IPS DF 6.9 (cell line): ENCODE measurements around the gene ZNF564.
"Not testable (repeated sequence)": the region's sequence is repeated elsewhere in the genome, so short reads cannot be mapped to it uniquely, and the experiment has no call there.

Experiments
- DNase-seq: peaks from one replicate; pipeline ENCODE4 v3.0.0-alpha.2; 2013; ENCODE audit warnings: low read depth, low spot score
- H3K27ac ChIP-seq: one replicate; pipeline ENCODE4 v1.5.1; 2013; ENCODE audit warnings: low read length, control low read depth
- H3K27me3 ChIP-seq: 2 replicates; pipeline ENCODE4 v1.6.1; 2013; ENCODE audit warnings: mild to moderate bottlenecking, low read length; ENCODE audit not compliant: control insufficient read depth, insufficient read depth
- H3K36me3 ChIP-seq: 2 replicates; pipeline ENCODE4 v1.6.1; 2013; ENCODE audit warnings: low read length; ENCODE audit not compliant: control insufficient read depth, insufficient read depth
- H3K4me1 ChIP-seq: 2 replicates; pipeline ENCODE4 v1.6.1; 2013; ENCODE audit warnings: low read length; ENCODE audit not compliant: control insufficient read depth, insufficient read depth
- H3K4me3 ChIP-seq: 2 replicates; pipeline ENCODE4 v1.5.1; 2013; ENCODE audit warnings: mild to moderate bottlenecking, low read length
- H3K9me3 ChIP-seq: 2 replicates; pipeline ENCODE4 v1.6.1; 2013; ENCODE audit warnings: low read length, inconsistent platforms; ENCODE audit not compliant: control insufficient read depth, insufficient read depth
- WGBS: extraction: QIAGEN DNeasy Blood & Tissue Kit; methylation state at CpG from one replicate; pipeline ENCODE4 v1.1.7; 2013; ENCODE audit warnings: mixed read lengths, missing lambda C conversion rate; ENCODE audit not compliant: insufficient read length, insufficient coverage; 5-methylcytosine and 5-hydroxymethylcytosine counted together

Gene ZNF564

GRCh38 chr19:12551060-12551832 lies at the start of gene ZNF564:
Gene ZNF564 (minus strand): TSS chr19:12551482. CDS start chr19:12551332, 150 bp downstream.
- no peaks in the 10 kb centered on the region for H3K9me3 ChIP-seq
- no peaks in the 10 kb centered on the region for H3K36me3 ChIP-seq
- DNase-seq, result peak; percentile 98
- no peak within 1 kb of the TSS for H3K27ac ChIP-seq
- no peaks in the 10 kb centered on the region for H3K4me1 ChIP-seq
- H3K27me3 ChIP-seq, result no peaks in the 10 kb centered on the region
- H3K4me3 ChIP-seq, result peak within 1 kb of the TSS; percentile 92
- no CpG with 5 or more reads among the region's 49 CpGs for WGBS

GRCh38 chr19:12597594-12597993 lies 46.3 kb upstream of the ZNF564 start:
- Histone ChIP-seq H3K27ac (no peak overlapping the region), H3K27me3 (no peaks in the 10 kb centered on the region), H3K36me3 (no peaks in the 10 kb centered on the region), H3K9me3 (no peaks in the 10 kb centered on the region), H3K4me3 (no peak overlapping the region), H3K4me1 (no peaks in the 10 kb centered on the region)
- DNase-seq, result no peak
- no CpG with 5 or more reads among the region's 11 CpGs for WGBS

GRCh38 chr19:12596927-12597548 lies 45.8 kb upstream of the ZNF564 start:
- no peaks in the 10 kb centered on the region for H3K27me3 ChIP-seq
- no CpG with 5 or more reads among the region's 38 CpGs for WGBS
- no peak overlapping the region for H3K4me3 ChIP-seq
- no peaks in the 10 kb centered on the region for H3K36me3 ChIP-seq
- no peaks in the 10 kb centered on the region for H3K9me3 ChIP-seq
- H3K4me1 ChIP-seq, result no peaks in the 10 kb centered on the region
- H3K27ac ChIP-seq, result no peak overlapping the region
- DNase-seq, result no peak

- Histone ChIP-seq H3K27ac (no peak overlapping the region), H3K36me3 (no peaks in the 10 kb centered on the region), H3K9me3 (no peaks in the 10 kb centered on the region), H3K4me1 (no peaks in the 10 kb centered on the region), H3K27me3 (no peaks in the 10 kb centered on the region), H3K4me3 (no peak overlapping the region)
- WGBS, result no CpG with 5 or more reads among the region's 11 CpGs
- no peak for DNase-seq
Observed at GRCh38 chr19:12596485-12596884, 45.2 kb upstream of the ZNF564 start.

- DNase-seq, result no peak
- H3K4me3 ChIP-seq, result no peak overlapping the region
- no CpG with 5 or more reads among the region's 9 CpGs for WGBS
Observed at GRCh38 chr19:12581100-12581499, 29.8 kb upstream of the ZNF564 start.

GRCh38 chr19:12580180-12580694 lies 29.0 kb upstream of the ZNF564 start:
- Histone ChIP-seq H3K27ac (no peak overlapping the region), H3K36me3 (peaks cover 10% of the 10 kb centered on the region; the same call in 1 of the 2 replicates), H3K4me3 (no peak overlapping the region), H3K9me3 (peaks cover 4% of the 10 kb centered on the region), H3K4me1 (no peaks in the 10 kb centered on the region), H3K27me3 (no peaks in the 10 kb centered on the region)
- no CpG with 5 or more reads among the region's 11 CpGs for WGBS
- no peak for DNase-seq

More at GRCh38 chr19:12581100-12581499, 29.8 kb upstream of the ZNF564 start:
- Histone ChIP-seq H3K4me1 (no peaks in the 10 kb centered on the region), H3K9me3 (peaks cover 4% of the 10 kb centered on the region), H3K27me3 (no peaks in the 10 kb centered on the region), H3K27ac (no peak overlapping the region), H3K36me3 (peaks cover 10% of the 10 kb centered on the region; the same call in 1 of the 2 replicates)

- Histone ChIP-seq H3K9me3 (peaks cover 4% of the 10 kb centered on the region), H3K4me1 (no peaks in the 10 kb centered on the region), H3K27me3 (no peaks in the 10 kb centered on the region), H3K27ac (no peak overlapping the region), H3K4me3 (no peak overlapping the region), H3K36me3 (peaks cover 10% of the 10 kb centered on the region; the same call in 1 of the 2 replicates)
- WGBS, result no CpG with 5 or more reads among the region's 10 CpGs
- DNase-seq, result no peak
Observed at GRCh38 chr19:12578641-12579040, 27.4 kb upstream of the ZNF564 start.

GRCh38 chr19:12574036-12574435 lies 22.8 kb upstream of the ZNF564 start:
- no CpG with 5 or more reads among the region's 7 CpGs for WGBS
- DNase-seq, result no peak
- no peaks in the 10 kb centered on the region for H3K4me1 ChIP-seq
- H3K4me3 ChIP-seq, result no peak overlapping the region
- H3K36me3 ChIP-seq, result no peaks in the 10 kb centered on the region
- H3K27me3 ChIP-seq, result no peaks in the 10 kb centered on the region
- no peaks in the 10 kb centered on the region for H3K9me3 ChIP-seq
- no peak overlapping the region for H3K27ac ChIP-seq

GRCh38 chr19:12567951-12568350 lies 16.7 kb upstream of the ZNF564 start:
- H3K9me3 ChIP-seq, result no peaks in the 10 kb centered on the region
- no peaks in the 10 kb centered on the region for H3K27me3 ChIP-seq
- no CpG with 5 or more reads among the region's 4 CpGs for WGBS
- H3K4me3 ChIP-seq, result no peak overlapping the region
- H3K36me3 ChIP-seq, result no peaks in the 10 kb centered on the region
- DNase-seq, result no peak
- no peak overlapping the region for H3K27ac ChIP-seq
- H3K4me1 ChIP-seq, result no peaks in the 10 kb centered on the region

GRCh38 chr19:12566380-12566779 lies 15.1 kb upstream of the ZNF564 start:
- H3K27ac ChIP-seq, H3K27me3 ChIP-seq, H3K36me3 ChIP-seq, H3K4me3 ChIP-seq, DNase-seq, H3K4me1 ChIP-seq, H3K9me3 ChIP-seq: not testable (repeated sequence)
- WGBS, result no CpG with 5 or more reads among the region's 5 CpGs
